ENCODE measurements around the gene EFNA4. TPM values are rescaled to one million over a fixed set of nuclear protein-coding genes. Genes with fewer than 3 reads are reported as not detected.

The EFNA4 gene
- total RNA-seq, 6 donors from 2014 or later: 2.8 to 8.1 (median 7.0) TPM

GRCh38 chr1:155037043-155037442 lies 26.5 kb upstream of the EFNA4 start:
- DNase-seq (no peak), ATAC-seq (ENCODE audit: low FRiP score in 2 of 2) (no peak)
- Histone ChIP-seq H3K9me3 (no peaks in the 10 kb centered on the region), H3K27ac (no peak overlapping the region), H3K36me3 (no peaks in the 10 kb centered on the region), H3K4me3 (no peak overlapping the region), H3K27me3 (no peaks in the 10 kb centered on the region), H3K4me1 (peaks cover 5 to 13% (median 9%) of the 10 kb centered on the region in 4 donors)
- TF ChIP-seq POLR2AphosphoS5 (IDR thresholded peaks at IDR 0.05) (no peak), POLR2A (IDR thresholded peaks at IDR 0.05) (no peak), EP300 (IDR thresholded peaks at IDR 0.05) (no peak)
- TF ChIP-seq, protein P1, sequence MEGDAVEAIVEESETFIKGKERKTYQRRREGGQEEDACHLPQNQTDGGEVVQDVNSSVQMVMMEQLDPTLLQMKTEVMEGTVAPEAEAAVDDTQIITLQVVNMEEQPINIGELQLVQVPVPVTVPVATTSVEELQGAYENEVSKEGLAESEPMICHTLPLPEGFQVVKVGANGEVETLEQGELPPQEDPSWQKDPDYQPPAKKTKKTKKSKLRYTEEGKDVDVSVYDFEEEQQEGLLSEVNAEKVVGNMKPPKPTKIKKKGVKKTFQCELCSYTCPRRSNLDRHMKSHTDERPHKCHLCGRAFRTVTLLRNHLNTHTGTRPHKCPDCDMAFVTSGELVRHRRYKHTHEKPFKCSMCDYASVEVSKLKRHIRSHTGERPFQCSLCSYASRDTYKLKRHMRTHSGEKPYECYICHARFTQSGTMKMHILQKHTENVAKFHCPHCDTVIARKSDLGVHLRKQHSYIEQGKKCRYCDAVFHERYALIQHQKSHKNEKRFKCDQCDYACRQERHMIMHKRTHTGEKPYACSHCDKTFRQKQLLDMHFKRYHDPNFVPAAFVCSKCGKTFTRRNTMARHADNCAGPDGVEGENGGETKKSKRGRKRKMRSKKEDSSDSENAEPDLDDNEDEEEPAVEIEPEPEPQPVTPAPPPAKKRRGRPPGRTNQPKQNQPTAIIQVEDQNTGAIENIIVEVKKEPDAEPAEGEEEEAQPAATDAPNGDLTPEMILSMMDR (IDR thresholded peaks at IDR 0.05): no peak
- 82 to 100% methylated on average over 2 to 3 of the region's 3 CpGs for WGBS, 2 donors

DNA sequence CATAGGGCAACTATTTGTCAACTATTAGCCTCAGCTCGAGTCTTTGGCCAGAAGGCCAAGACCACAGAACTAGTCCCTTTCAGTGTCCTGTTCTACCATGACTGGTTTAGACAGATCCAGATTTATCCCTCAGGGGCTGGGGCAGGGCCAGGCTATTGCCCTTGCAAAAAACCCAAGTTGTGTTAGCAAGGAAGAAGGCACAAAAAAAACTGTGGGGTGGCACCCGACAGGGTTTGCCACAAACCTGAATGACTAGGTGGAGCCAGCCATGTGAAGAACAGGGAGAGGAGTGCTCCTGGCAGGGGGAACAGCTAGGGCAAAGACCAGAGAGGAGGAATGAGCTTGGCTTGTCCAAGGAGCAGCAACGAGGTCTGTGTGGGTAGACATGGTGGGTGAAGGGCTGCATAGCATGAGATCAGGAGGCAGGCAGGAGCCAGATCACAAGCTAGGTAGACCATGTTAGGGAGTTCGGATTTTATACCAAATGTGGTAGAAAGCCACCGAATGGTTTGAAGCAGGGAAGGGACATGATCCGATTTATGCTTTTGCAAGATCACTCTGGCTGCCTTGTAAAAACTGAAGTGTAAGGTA lies 25.6 kb upstream of the EFNA4 start:
- TF ChIP-seq POLR2A (IDR thresholded peaks at IDR 0.05) (no peak), POLR2AphosphoS5 (IDR thresholded peaks at IDR 0.05) (no peak), EP300 (IDR thresholded peaks at IDR 0.05) (no peak)
- TF ChIP-seq, protein P1 (IDR thresholded peaks at IDR 0.05): no peak
- Histone ChIP-seq H3K9me3 (no peaks in the 10 kb centered on the region), H3K4me3 (no peak overlapping the region), H3K4me1 (peaks cover 5 to 13% (median 9%) of the 10 kb centered on the region in 4 donors), H3K27ac (no peak overlapping the region), H3K36me3 (no peaks in the 10 kb centered on the region), H3K27me3 (no peaks in the 10 kb centered on the region)
- DNase-seq (no peak), ATAC-seq (ENCODE audit: low FRiP score in 2 of 2) (no peak)
- 84 to 85% methylated on average over 5 to 6 of the region's 6 CpGs for WGBS, 2 donors

DNA sequence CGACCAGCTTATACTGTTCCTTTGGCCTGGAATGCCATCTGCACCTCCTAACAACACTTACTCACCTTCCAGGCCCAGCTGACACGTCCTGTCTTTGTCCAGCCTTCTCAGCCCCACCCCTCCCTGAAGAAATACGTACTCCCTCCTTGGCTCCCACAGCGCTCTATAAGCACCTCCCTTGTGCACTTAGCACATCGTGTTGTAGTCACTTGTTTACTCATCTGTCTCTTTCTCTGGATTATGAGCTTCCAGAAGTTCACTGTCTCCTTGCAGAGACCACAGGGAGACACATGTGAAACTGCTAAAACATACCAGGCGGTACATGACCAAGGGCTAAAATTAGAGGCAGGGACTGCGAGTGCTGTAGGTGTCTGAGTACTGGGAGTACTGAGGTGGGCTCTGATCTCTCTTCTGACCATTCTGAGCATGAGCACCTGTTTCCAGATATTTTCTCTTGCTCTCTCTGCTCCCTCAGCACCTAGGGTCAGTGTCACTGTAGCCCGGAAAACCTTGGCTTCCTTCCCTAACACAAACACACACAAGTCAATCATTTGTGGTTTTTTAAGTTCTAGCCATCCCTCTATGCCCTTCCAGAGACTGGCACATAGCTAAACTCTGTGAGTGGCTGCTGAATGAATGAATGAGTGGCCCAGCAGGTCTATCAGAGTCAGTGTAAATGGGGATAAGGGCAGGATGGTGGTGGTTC lies 24.8 kb upstream of the EFNA4 start:
- Histone ChIP-seq H3K36me3 (no peaks in the 10 kb centered on the region), H3K4me3 (no peak overlapping the region), H3K27me3 (no peaks in the 10 kb centered on the region), H3K4me1 (peaks cover 7 to 15% (median 12%) of the 10 kb centered on the region in 4 donors), H3K27ac (peak overlapping the region in 1 of 4 donors; percentile 16), H3K9me3 (no peaks in the 10 kb centered on the region)
- TF ChIP-seq EP300 (IDR thresholded peaks at IDR 0.05) (no peak), POLR2AphosphoS5 (IDR thresholded peaks at IDR 0.05) (no peak), POLR2A (IDR thresholded peaks at IDR 0.05) (no peak)
- TF ChIP-seq, protein P1 (IDR thresholded peaks at IDR 0.05): no peak
- DNase-seq (peak in 1 of 2 donors; percentile 60), ATAC-seq (ENCODE audit: low FRiP score in 2 of 2) (peak in 1 of 2 donors; percentile 70)
- WGBS, 2 donors: 30 to 34% methylated on average over 8 of the region's 8 CpGs

DNA sequence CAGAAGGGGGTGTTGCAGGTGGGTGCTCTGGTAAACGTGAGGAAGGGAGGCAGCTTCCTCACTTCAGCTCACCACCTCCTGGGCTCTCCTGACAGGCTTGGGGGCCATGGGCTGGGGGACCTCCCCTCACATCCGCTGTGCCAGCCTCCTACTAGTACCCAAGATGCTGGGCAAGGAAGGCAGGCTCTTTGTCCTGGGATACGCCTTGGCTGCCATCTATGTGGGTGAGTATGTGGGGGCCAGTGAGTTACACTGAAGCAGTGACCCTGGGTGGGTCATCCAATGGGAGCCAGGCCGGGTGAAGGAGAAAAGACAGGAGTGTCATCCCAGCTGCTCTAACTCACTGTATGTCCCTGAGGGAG lies 24.3 kb upstream of the EFNA4 start:
- WGBS, 2 donors: 71% methylated on average over 4 of the region's 4 CpGs
- H3K36me3 ChIP-seq: no peaks in the 10 kb centered on the region
- ATAC-seq (ENCODE audit: low FRiP score in 2 of 2): no peak
- H3K4me1 ChIP-seq: peaks cover 9 to 18% (median 14%) of the 10 kb centered on the region in 4 donors
- TF ChIP-seq, protein P1 (IDR thresholded peaks at IDR 0.05): no peak
- TF ChIP-seq POLR2AphosphoS5 (IDR thresholded peaks at IDR 0.05): no peak
- no peak for TF ChIP-seq POLR2A (IDR thresholded peaks at IDR 0.05)
- no peak for TF ChIP-seq EP300 (IDR thresholded peaks at IDR 0.05)
- H3K4me3 ChIP-seq: no peak overlapping the region
- no peaks in the 10 kb centered on the region for H3K9me3 ChIP-seq
- no peaks in the 10 kb centered on the region for H3K27me3 ChIP-seq
- no peak for DNase-seq
- H3K27ac ChIP-seq: no peak overlapping the region
